Loucy (cell line): ENCODE data around the gene DISP3.
"Not testable (repeated sequence)": the region's sequence is repeated elsewhere in the genome, so short reads cannot be mapped to it uniquely, and the experiment has no call there.

Experiments used
- H2AFZ ChIP-seq: fragments of 200-600 bp; sonication (generic); 2 replicates; pipeline ENCODE4 v1.6.0; 2016; ENCODE audit warnings: antibody characterized with exemption, mild to moderate bottlenecking, low read length, moderate library complexity
- H3F3A ChIP-seq: fragments of 200-600 bp; 2 replicates; pipeline ENCODE4 v1.6.0; 2016; ENCODE audit warnings: antibody characterized with exemption, low read depth, mild to moderate bottlenecking
- H3K27me3 ChIP-seq: fragments of 200-600 bp; sonication (generic); 2 replicates; pipeline ENCODE4 v1.6.1; 2014; ENCODE audit warnings: low read length, mild to moderate bottlenecking; ENCODE audit not compliant: insufficient read depth, poor library complexity, severe bottlenecking
- H3K36me3 ChIP-seq: fragments of 200-600 bp; sonication (generic); 2 replicates; pipeline ENCODE4 v1.6.1; 2016; ENCODE audit warnings: low read length; ENCODE audit not compliant: insufficient read depth
- H3K4me1 ChIP-seq: fragments of 200-600 bp; sonication (generic); 2 replicates; pipeline ENCODE4 v1.5.1; 2014; ENCODE audit warnings: low read length, mild to moderate bottlenecking; ENCODE audit not compliant: insufficient read depth, poor library complexity, severe bottlenecking
- H3K4me2 ChIP-seq: fragments of 200-600 bp; sonication (generic); 2 replicates; pipeline ENCODE4 v1.6.0; 2014; ENCODE audit warnings: antibody characterized with exemption, low read length, low read depth, mild to moderate bottlenecking; ENCODE audit not compliant: poor library complexity, severe bottlenecking
- H3K4me3 ChIP-seq: fragments of 200-600 bp; sonication (generic); 2 replicates; pipeline ENCODE4 v1.5.1; 2014; ENCODE audit warnings: low read length, mild to moderate bottlenecking, mixed read lengths; ENCODE audit not compliant: poor library complexity, severe bottlenecking
- H3K79me2 ChIP-seq: fragments of 200-600 bp; sonication (generic); 2 replicates; pipeline ENCODE4 v1.6.1; 2014; ENCODE audit warnings: low read length; ENCODE audit not compliant: insufficient read depth
- H3K9ac ChIP-seq: fragments of 200-600 bp; sonication (generic); 2 replicates; pipeline ENCODE4 v1.6.0; 2014; ENCODE audit warnings: mild to moderate bottlenecking, low read depth, low read length, moderate library complexity; ENCODE audit not compliant: poor library complexity, severe bottlenecking
- H3K9me2 ChIP-seq: fragments of 200-600 bp; sonication (generic); replicated peaks from 2 replicates; pipeline ENCODE4 v1.6.1; 2016; ENCODE audit warnings: low read depth, low read length, mixed read lengths
- H3K9me3 ChIP-seq: fragments of 200-600 bp; sonication (generic); 2 replicates; pipeline ENCODE4 v1.6.1; 2014; ENCODE audit warnings: mild to moderate bottlenecking, antibody characterized with exemption, low read length, low read depth; ENCODE audit not compliant: insufficient read depth
- H4K20me1 ChIP-seq: fragments of 200-600 bp; sonication (generic); 2 replicates; pipeline ENCODE4 v1.6.0; 2014; ENCODE audit warnings: antibody characterized with exemption, low read length, mild to moderate bottlenecking; ENCODE audit not compliant: insufficient read depth, poor library complexity, severe bottlenecking
- EZH2phosphoT487 ChIP-seq: fragments of 200-600 bp; IDR thresholded peaks from 2 replicates; pipeline ENCODE4 v1.6.1; 2018; ENCODE audit warnings: antibody characterized with exemption, mild to moderate bottlenecking, moderate library complexity, borderline replicate concordance
- TF ChIP-seq, protein P1 (sequence below): fragments of 200-600 bp; sonication (generic); conservative IDR thresholded peaks from 2 replicates; pipeline ENCODE4 v1.5.1; 2014; ENCODE audit warnings: mild to moderate bottlenecking, antibody characterized with exemption, low read length

The DISP3 gene

DNA sequence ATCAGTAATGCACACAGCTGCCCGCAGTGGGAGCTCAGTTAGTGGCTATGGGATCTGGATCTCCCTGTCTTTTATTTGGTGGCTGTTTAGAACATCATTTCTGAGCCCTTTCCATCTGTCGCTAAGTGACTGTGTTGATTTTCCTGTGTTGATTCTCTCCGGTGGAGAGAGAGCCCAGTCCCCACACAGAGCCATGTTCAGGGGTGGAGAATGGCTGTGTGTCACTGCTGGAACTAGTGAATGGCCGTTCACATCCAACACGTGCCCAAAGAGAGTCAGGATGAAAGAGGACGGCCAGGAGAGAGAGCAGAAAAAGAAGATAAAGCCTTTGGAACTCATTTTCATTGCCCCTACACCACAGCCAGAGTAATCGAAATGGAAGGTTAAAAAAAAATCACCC lies 99.0 kb downstream of the DISP3 start:
- H3K36me3 ChIP-seq: no peaks in the 10 kb centered on the region
- H3K9ac ChIP-seq: no peak overlapping the region
- no peak overlapping the region for H3K4me2 ChIP-seq
- no peaks in the 10 kb centered on the region for H3K9me3 ChIP-seq
- no peaks in the 10 kb centered on the region for H3K27me3 ChIP-seq
- H4K20me1 ChIP-seq: no peaks in the 10 kb centered on the region
- TF ChIP-seq, protein P1, sequence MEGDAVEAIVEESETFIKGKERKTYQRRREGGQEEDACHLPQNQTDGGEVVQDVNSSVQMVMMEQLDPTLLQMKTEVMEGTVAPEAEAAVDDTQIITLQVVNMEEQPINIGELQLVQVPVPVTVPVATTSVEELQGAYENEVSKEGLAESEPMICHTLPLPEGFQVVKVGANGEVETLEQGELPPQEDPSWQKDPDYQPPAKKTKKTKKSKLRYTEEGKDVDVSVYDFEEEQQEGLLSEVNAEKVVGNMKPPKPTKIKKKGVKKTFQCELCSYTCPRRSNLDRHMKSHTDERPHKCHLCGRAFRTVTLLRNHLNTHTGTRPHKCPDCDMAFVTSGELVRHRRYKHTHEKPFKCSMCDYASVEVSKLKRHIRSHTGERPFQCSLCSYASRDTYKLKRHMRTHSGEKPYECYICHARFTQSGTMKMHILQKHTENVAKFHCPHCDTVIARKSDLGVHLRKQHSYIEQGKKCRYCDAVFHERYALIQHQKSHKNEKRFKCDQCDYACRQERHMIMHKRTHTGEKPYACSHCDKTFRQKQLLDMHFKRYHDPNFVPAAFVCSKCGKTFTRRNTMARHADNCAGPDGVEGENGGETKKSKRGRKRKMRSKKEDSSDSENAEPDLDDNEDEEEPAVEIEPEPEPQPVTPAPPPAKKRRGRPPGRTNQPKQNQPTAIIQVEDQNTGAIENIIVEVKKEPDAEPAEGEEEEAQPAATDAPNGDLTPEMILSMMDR: no peak
- no peak for TF ChIP-seq EZH2phosphoT487
- no peak overlapping the region for H3K4me3 ChIP-seq
- no peaks in the 10 kb centered on the region for H3K79me2 ChIP-seq
- H3K9me2 ChIP-seq: no peaks in the 10 kb centered on the region
- no peaks in the 10 kb centered on the region for H3F3A ChIP-seq
- H3K4me1 ChIP-seq: no peaks in the 10 kb centered on the region
- no peak overlapping the region for H2AFZ ChIP-seq

DNA sequence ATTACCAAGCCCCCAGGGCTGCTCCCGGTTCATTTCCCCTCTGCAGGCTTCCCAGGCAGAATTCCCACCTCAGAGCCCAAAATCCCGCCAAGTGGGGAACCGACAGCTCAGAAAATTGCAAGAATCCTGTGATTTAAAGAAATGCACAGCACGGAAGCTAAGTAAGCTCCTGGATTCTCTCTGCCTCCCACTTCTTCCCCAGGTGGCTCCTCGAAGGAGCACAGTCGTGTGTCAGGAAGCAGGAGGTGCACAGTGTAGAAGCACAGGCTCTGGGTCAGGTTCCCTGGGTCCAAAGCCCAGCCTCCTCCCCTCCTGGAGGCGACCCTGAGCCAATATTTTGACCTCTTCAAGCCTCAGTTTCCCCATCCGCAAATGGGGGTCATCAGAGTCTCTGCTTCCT lies 100.6 kb downstream of the DISP3 start:
- Histone ChIP-seq H3K9me3 (no peaks in the 10 kb centered on the region), H2AFZ (no peak overlapping the region; the same call in 1 of the 2 replicates), H3K4me2 (no peak overlapping the region), H3F3A (no peaks in the 10 kb centered on the region), H3K4me1 (no peaks in the 10 kb centered on the region), H3K79me2 (no peaks in the 10 kb centered on the region), H3K27me3 (no peaks in the 10 kb centered on the region), H4K20me1 (no peaks in the 10 kb centered on the region), H3K36me3 (no peaks in the 10 kb centered on the region), H3K9ac (no peak overlapping the region), H3K4me3 (no peak overlapping the region), H3K9me2 (no peaks in the 10 kb centered on the region)
- TF ChIP-seq, protein P1: no peak
- TF ChIP-seq EZH2phosphoT487: no peak

DNA sequence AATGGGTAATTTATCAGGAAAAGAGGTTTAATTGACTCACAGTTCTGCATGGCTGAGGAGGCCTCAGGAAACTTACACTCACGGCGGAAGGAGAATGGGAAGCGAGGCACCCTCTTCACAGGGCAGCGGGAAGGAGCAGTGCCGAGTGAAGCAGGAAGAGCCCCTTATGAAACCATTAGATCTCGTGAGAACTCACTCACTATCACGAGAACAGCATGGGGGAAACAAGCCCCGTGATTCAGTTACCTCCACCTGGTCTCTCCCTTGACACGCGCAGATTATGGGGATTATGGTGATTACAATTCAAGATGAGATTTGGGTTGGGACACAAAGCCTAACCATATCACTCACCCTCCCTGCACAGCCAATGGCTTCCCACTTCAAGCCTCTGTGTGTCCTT lies 101.1 kb downstream of the DISP3 start:
- H3F3A ChIP-seq, H3K4me1 ChIP-seq, H3K4me3 ChIP-seq, H3K4me2 ChIP-seq, H3K9ac ChIP-seq, H3K9me3 ChIP-seq, H3K36me3 ChIP-seq, H4K20me1 ChIP-seq, H3K9me2 ChIP-seq, H3K79me2 ChIP-seq, H3K27me3 ChIP-seq, H2AFZ ChIP-seq: not testable (repeated sequence)

DNA sequence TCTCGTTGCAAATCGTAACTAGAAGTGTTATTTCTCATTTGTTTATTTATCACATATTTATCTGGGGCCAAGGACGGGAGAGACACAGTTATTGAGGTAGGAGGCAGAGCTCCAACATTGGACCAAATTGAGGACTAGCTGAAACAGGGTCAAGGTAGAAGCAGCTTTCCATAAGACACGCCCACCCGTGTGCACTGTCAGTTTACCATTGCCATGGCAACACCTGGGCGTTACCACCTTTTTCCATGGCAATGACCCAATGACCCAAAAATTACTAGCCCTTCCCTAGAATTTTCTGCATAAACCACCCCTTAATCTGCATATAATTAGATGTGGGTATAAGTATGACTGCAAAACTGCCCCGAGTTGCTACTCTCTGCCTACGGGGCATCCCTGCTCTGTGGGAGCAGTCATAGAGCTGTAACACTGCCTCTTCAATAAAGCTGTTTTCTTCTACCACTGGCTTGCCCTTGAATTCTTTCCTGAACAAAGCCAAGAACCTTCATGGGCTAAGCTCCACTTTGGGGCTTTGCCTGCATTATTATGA lies 102.6 kb downstream of the DISP3 start:
- Histone ChIP-seq H3K9me2 (no peaks in the 10 kb centered on the region), H3K4me1 (no peaks in the 10 kb centered on the region), H3F3A (no peaks in the 10 kb centered on the region), H3K27me3 (no peaks in the 10 kb centered on the region), H3K9ac (no peak overlapping the region), H2AFZ (no peak overlapping the region), H3K4me3 (no peak overlapping the region), H4K20me1 (no peaks in the 10 kb centered on the region), H3K4me2 (no peak overlapping the region), H3K79me2 (no peaks in the 10 kb centered on the region), H3K9me3 (no peaks in the 10 kb centered on the region), H3K36me3 (no peaks in the 10 kb centered on the region)
- TF ChIP-seq EZH2phosphoT487: no peak
- TF ChIP-seq, protein P1: no peak
